ENCODE results near the gene GNAZ. TPM values are rescaled to one million over a fixed set of nuclear protein-coding genes. Genes with fewer than 3 reads are reported as not detected.

The GNAZ gene
- total RNA-seq, 1 experiment from 2014 or later = 5.0 TPM

GRCh38 chr22:23105304-23105703 is 35.0 kb downstream of the GNAZ start:
- no peak overlapping the region for H3K18ac ChIP-seq (ENCODE audit: insufficient read length, low read depth, low read length)
- H3K14ac ChIP-seq (ENCODE audit: insufficient read depth, low read length) = no peak overlapping the region
- no peak overlapping the region for H3K27ac ChIP-seq (ENCODE audit: insufficient read length, low read depth, low read length)
- no peak overlapping the region for H3K56ac ChIP-seq (ENCODE audit: insufficient read length, low read depth, low read length)
- no peak overlapping the region for H4K5ac ChIP-seq (ENCODE audit: insufficient read length, low read depth, low read length)
- no peaks in the 10 kb centered on the region for H3K79me2 ChIP-seq (ENCODE audit: insufficient read depth, low read length)
- no peak for TF ChIP-seq CTCF (conservative IDR thresholded peaks at IDR 0.05)
- no peaks in the 10 kb centered on the region; the same call in 1 of the 2 replicates for H3K27me3 ChIP-seq (ENCODE audit: insufficient read depth, low read length)
- no peaks in the 10 kb centered on the region for H4K20me1 ChIP-seq (ENCODE audit: control insufficient read depth, insufficient read depth, insufficient read length)
- no peak overlapping the region for H4K91ac ChIP-seq (ENCODE audit: insufficient read length, low read depth, low read length)
- H3K27ac Mint-ChIP-seq = 0 out of 7 replicates have a peak overlapping the region, but pooled peaks of 1 of the 3 experiments have one; percentile 59
- no peaks in the 10 kb centered on the region for H3K4me1 ChIP-seq (ENCODE audit: insufficient read depth, low read length)
- H3K9ac ChIP-seq (ENCODE audit: extremely low read depth, insufficient read length, low read length) = no peak overlapping the region
- H4K8ac ChIP-seq (replicated peaks; ENCODE audit: insufficient read length, low read depth, low read length) = no peak overlapping the region
- no peaks in the 10 kb centered on the region for H3K36me3 Mint-ChIP-seq (ENCODE audit: insufficient read depth in 1 of 3, low read depth in 3 of 3)
- no peak overlapping the region for H2BK20ac ChIP-seq (ENCODE audit: low read depth, low read length, poor library complexity, severe bottlenecking)
- no peaks in the 10 kb centered on the region for H3K79me1 ChIP-seq (ENCODE audit: insufficient read depth, low read depth, low read length, poor library complexity, severe bottlenecking)
- no peaks in the 10 kb centered on the region for H3K4me1 Mint-ChIP-seq
- no peak overlapping the region for H3K4me3 Mint-ChIP-seq
- no peaks in the 10 kb centered on the region for H3K23me2 ChIP-seq (ENCODE audit: insufficient read length, low read depth, low read length, poor library complexity, severe bottlenecking)
- no peak overlapping the region for H3T11ph ChIP-seq (ENCODE audit: low read length)
- no peaks in the 10 kb centered on the region for H3K9me3 Mint-ChIP-seq
- no peak overlapping the region for H3K23ac ChIP-seq (ENCODE audit: insufficient read length, low read depth, low read length)
- H2BK12ac ChIP-seq (ENCODE audit: insufficient read length, low read depth, low read length) = no peak overlapping the region
- no peak overlapping the region for H2BK120ac ChIP-seq (ENCODE audit: low read depth, low read length, poor library complexity, severe bottlenecking)
- no peak overlapping the region for H2AFZ ChIP-seq (ENCODE audit: low read length)
- H3K9me3 ChIP-seq (ENCODE audit: control insufficient read depth, low read depth, low read length) = no peaks in the 10 kb centered on the region
- no peak overlapping the region for H2BK15ac ChIP-seq (ENCODE audit: low read depth, low read length)
- peaks cover 24% of the 10 kb centered on the region for H3K27me3 Mint-ChIP-seq (ENCODE audit: low read depth)
- no CpG with 5 or more reads among the region's 5 CpGs for WGBS (ENCODE audit: extremely low coverage, insufficient read length, low lambda C conversion rate)
- no peak overlapping the region for H3K4ac ChIP-seq (ENCODE audit: low read depth, low read length)
- no peak overlapping the region for H2AK5ac ChIP-seq (ENCODE audit: insufficient read length, low read length)
- no peak overlapping the region for H3K4me2 ChIP-seq (ENCODE audit: insufficient read depth, insufficient read length, low read length)
- H2BK5ac ChIP-seq (ENCODE audit: insufficient read length, low read length) = no peak overlapping the region
- no peak for DNase-seq
